DMS53 (cell line): ENCODE results near the gene SUB1.
"Not testable (repeated sequence)": the region's sequence is repeated elsewhere in the genome, so short reads cannot be mapped to it uniquely, and the experiment has no call there.

Experiments
- DNase-seq: peaks from one replicate; lab custom pipeline; 2025; lab: John Stamatoyannopoulos, UW

SUB1 gene

GRCh38 chr5:32585446-32586275 lies at the start of gene SUB1:
TSS of gene SUB1 (plus strand) at chr5:32585557. CDS start at chr5:32588513, 2,956 bp downstream.
- DNase-seq, result peak; percentile 93

- no peak for DNase-seq
Measured at GRCh38 chr5:32536246-32536645, 49.1 kb upstream of the SUB1 start.

GRCh38 chr5:32537437-32538029 lies 47.8 kb upstream of the SUB1 start:
- peak; percentile 49 for DNase-seq

- DNase-seq, result no peak
Measured at GRCh38 chr5:32538031-32538547, 47.3 kb upstream of the SUB1 start.

GRCh38 chr5:32539981-32540845 lies 45.1 kb upstream of the SUB1 start:
- DNase-seq, result no peak

GRCh38 chr5:32541241-32541640 lies 44.1 kb upstream of the SUB1 start:
- no peak for DNase-seq

- DNase-seq, result peak; percentile 4
Measured at GRCh38 chr5:32542216-32543059, 42.9 kb upstream of the SUB1 start.

- no peak for DNase-seq
Measured at GRCh38 chr5:32543291-32543690, 42.1 kb upstream of the SUB1 start.

- no peak for DNase-seq
Measured at GRCh38 chr5:32545102-32545800, 40.1 kb upstream of the SUB1 start.

GRCh38 chr5:32551194-32551593 lies 34.2 kb upstream of the SUB1 start:
- no peak for DNase-seq

GRCh38 chr5:32551865-32552264 lies 33.5 kb upstream of the SUB1 start:
- DNase-seq, result no peak

- not testable (repeated sequence) for DNase-seq
Measured at GRCh38 chr5:32552491-32552890, 32.9 kb upstream of the SUB1 start.

- no peak for DNase-seq
Measured at GRCh38 chr5:32552936-32553335, 32.4 kb upstream of the SUB1 start.

- not testable (repeated sequence) for DNase-seq
Measured at GRCh38 chr5:32554181-32554780, 31.1 kb upstream of the SUB1 start.

GRCh38 chr5:32556543-32556942 lies 28.8 kb upstream of the SUB1 start:
- not testable (repeated sequence) for DNase-seq

- DNase-seq, result peak; percentile 6
Measured at GRCh38 chr5:32559411-32559810, 25.9 kb upstream of the SUB1 start.

GRCh38 chr5:32559921-32560320 lies 25.4 kb upstream of the SUB1 start:
- DNase-seq, result no peak

GRCh38 chr5:32562056-32562455 lies 23.3 kb upstream of the SUB1 start:
- DNase-seq, result no peak

GRCh38 chr5:32562843-32563242 lies 22.5 kb upstream of the SUB1 start:
- DNase-seq, result no peak

GRCh38 chr5:32563614-32564013 lies 21.7 kb upstream of the SUB1 start:
- no peak for DNase-seq
